Colonic mucosa (tissue), 4 donors: ENCODE data around the gene ROCK1. TPM values are rescaled to one million over a fixed set of nuclear protein-coding genes. Genes with fewer than 3 reads are reported as not detected.
A peak's percentile ranks its signal among the peaks of the same experiment; 100 is the strongest.

Experiments
- DNase-seq: peaks from one replicate; pipeline ENCODE4 v3.0.0-alpha.2; 2020
- H3K27ac ChIP-seq: fragments of 200-600 bp; one replicate; pipeline ENCODE4 v1.8.0; 2021
- H3K27me3 ChIP-seq: fragments of 200-600 bp; one replicate; pipeline ENCODE4 v1.8.0; 2021
- H3K36me3 ChIP-seq: fragments of 200-600 bp; one replicate; pipeline ENCODE4 v1.8.0; 2021
- H3K4me1 ChIP-seq: fragments of 200-600 bp; one replicate; pipeline ENCODE4 v1.8.0; 2021; ENCODE audit warnings: mild to moderate bottlenecking
- H3K4me3 ChIP-seq: fragments of 200-600 bp; one replicate; pipeline ENCODE4 v1.8.0; 2021
- H3K9ac ChIP-seq, 2 donors: one replicate each; pipeline ENCODE4 v1.7.0; 2013; ENCODE audit warnings: control low read depth in 2 of 2, low read depth in 2 of 2, low read length in 2 of 2
- H3K9me3 ChIP-seq: fragments of 200-600 bp; one replicate; pipeline ENCODE4 v1.8.0; 2021
- intact Hi-C: fragments of 100-400 bp; cut with DNase I; formaldehyde crosslinking; loops from one replicate; pipeline ENCODE4 v1.14.1; 2022
- total RNA-seq, 2 donors: library from RNA; stranded (reverse); fragmentation: NEBNext Ultra II Directional in 1 of 2; extraction: Animal tissue kit (Norgen Biotek cat#: 25700) in 1 of 2; gene quantifications; one replicate each; pipeline ENCODE4 v1.2.1, GENCODE V29; 2021
- TF ChIP-seq, protein P1 (sequence below): fragments of 200-600 bp; IDR thresholded peaks from one replicate; pipeline ENCODE4 v1.8.0; 2022; ENCODE audit warnings: antibody characterized with exemption, mild to moderate bottlenecking
- donor health status: healthy.
- donor health status: DM: no; HTN: no; CAD: no.
- donor health status: DM: no; HTN: no; CAD: no.

Gene ROCK1
- total RNA-seq, 2 donors from 2014 or later, result 28.9 to 39.5 TPM

GRCh38 chr18:20997371-20997770 lies 114.2 kb downstream of the ROCK1 start:
- H3K27me3 ChIP-seq, result no peaks in the 10 kb centered on the region
- no peak overlapping the region for H3K4me3 ChIP-seq
- H3K27ac ChIP-seq, result no peak overlapping the region
- H3K9me3 ChIP-seq, result no peaks in the 10 kb centered on the region
- intact Hi-C loops, result no loop called here
- TF ChIP-seq, protein P1, sequence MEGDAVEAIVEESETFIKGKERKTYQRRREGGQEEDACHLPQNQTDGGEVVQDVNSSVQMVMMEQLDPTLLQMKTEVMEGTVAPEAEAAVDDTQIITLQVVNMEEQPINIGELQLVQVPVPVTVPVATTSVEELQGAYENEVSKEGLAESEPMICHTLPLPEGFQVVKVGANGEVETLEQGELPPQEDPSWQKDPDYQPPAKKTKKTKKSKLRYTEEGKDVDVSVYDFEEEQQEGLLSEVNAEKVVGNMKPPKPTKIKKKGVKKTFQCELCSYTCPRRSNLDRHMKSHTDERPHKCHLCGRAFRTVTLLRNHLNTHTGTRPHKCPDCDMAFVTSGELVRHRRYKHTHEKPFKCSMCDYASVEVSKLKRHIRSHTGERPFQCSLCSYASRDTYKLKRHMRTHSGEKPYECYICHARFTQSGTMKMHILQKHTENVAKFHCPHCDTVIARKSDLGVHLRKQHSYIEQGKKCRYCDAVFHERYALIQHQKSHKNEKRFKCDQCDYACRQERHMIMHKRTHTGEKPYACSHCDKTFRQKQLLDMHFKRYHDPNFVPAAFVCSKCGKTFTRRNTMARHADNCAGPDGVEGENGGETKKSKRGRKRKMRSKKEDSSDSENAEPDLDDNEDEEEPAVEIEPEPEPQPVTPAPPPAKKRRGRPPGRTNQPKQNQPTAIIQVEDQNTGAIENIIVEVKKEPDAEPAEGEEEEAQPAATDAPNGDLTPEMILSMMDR, result no peak
- no peak overlapping the region for H3K9ac ChIP-seq
- H3K4me1 ChIP-seq, result no peaks in the 10 kb centered on the region
- DNase-seq, result no peak
- H3K36me3 ChIP-seq, result no peaks in the 10 kb centered on the region

GRCh38 chr18:20996418-20996817 lies 115.2 kb downstream of the ROCK1 start:
- Histone ChIP-seq H3K36me3 (no peaks in the 10 kb centered on the region), H3K9ac (no peak overlapping the region), H3K27ac (no peak overlapping the region), H3K4me3 (no peak overlapping the region), H3K9me3 (no peaks in the 10 kb centered on the region), H3K27me3 (no peaks in the 10 kb centered on the region), H3K4me1 (no peaks in the 10 kb centered on the region)
- TF ChIP-seq, protein P1, result no peak
- DNase-seq, result no peak
- intact Hi-C loops, result no loop called here

DNA sequence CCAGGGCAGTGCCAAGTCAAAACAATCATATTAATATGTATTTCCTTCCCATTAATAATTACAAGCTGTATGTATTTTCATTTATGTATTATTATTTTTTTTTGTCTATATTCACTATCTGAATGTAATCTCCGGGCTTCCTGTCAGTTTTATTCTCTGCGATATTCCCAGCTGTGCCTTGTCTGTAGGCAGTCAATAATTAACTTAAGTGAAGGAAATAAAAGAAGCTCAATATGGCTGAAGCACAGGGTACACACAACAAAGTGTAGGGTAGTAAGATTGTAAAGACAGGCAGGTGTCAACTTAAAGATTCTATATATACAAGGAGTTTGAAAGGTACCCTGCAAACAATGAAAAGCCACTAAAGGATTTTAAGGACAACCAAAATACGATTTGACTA lies 122.9 kb downstream of the ROCK1 start:
- Histone ChIP-seq H3K4me3 (no peak overlapping the region), H3K27me3 (no peaks in the 10 kb centered on the region), H3K9ac (no peak overlapping the region), H3K27ac (no peak overlapping the region), H3K4me1 (no peaks in the 10 kb centered on the region), H3K36me3 (no peaks in the 10 kb centered on the region), H3K9me3 (no peaks in the 10 kb centered on the region)
- intact Hi-C loops, result loop anchor here (10.0 kb wide), 1 partner anchor 126 kb away; the partner anchor contains the start of gene ROCK1
- TF ChIP-seq, protein P1, result no peak
- no peak for DNase-seq

DNA sequence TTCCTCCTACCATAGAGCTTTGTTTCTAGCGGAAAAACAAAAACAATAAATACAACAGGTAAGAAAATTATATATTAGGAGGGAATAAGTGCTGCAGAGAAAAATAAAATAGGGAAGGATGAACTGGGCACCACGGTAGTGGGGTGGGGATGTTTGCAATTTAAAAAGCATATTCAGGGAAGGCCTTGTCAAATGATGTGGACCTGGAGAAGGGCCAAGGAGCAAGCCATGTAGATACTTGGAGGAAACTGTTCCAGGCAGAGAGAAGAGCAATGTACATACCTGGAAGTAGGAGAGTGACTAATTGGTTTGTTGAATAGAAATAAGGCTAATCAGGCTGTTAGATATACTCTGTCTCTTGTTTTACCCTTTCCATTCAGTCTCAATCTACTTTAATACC lies 136.5 kb downstream of the ROCK1 start:
- H3K4me1 ChIP-seq, result no peaks in the 10 kb centered on the region
- H3K9ac ChIP-seq, result no peak overlapping the region
- H3K4me3 ChIP-seq, result no peak overlapping the region
- H3K9me3 ChIP-seq, result no peaks in the 10 kb centered on the region
- no peaks in the 10 kb centered on the region for H3K36me3 ChIP-seq
- H3K27ac ChIP-seq, result no peak overlapping the region
- no peaks in the 10 kb centered on the region for H3K27me3 ChIP-seq
- intact Hi-C loops, result loop anchor here (10.0 kb wide), 1 partner anchor 210 kb away; no protein-coding TSS in a partner anchor
- no peak for DNase-seq
- TF ChIP-seq, protein P1, result no peak

DNA sequence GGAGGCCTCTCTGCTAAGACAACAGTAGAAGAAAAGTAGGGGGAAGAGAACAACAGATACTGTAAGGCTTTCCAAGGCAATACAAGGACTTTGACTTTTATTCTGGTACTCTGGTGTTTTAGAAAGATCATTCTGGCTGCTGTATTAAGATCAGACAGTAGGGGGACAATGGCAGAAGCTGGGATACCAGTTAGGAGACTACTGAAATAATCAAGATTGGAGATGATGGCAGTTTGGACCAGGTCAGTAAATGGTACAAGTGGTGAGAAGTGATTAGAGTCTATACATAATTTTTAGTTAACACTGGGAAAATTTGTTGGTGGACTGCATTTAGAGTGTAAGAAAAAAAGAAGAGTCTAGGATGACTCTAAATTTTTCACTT lies 139.7 kb downstream of the ROCK1 start:
- no peak for DNase-seq
- Histone ChIP-seq H3K4me1 (no peaks in the 10 kb centered on the region), H3K4me3 (no peak overlapping the region), H3K27ac (no peak overlapping the region), H3K9me3 (no peaks in the 10 kb centered on the region), H3K27me3 (no peaks in the 10 kb centered on the region), H3K9ac (no peak overlapping the region), H3K36me3 (no peaks in the 10 kb centered on the region)
- intact Hi-C loops, result loop anchor here (10.0 kb wide), 1 partner anchor 213 kb away; no protein-coding TSS in a partner anchor
- TF ChIP-seq, protein P1, result peak; percentile 28
